ENCODE data around the gene ZNF438.
"Not testable (repeated sequence)": the region's sequence is repeated elsewhere in the genome, so short reads cannot be mapped to it uniquely, and the experiment has no call there.

Gene ZNF438

DNA sequence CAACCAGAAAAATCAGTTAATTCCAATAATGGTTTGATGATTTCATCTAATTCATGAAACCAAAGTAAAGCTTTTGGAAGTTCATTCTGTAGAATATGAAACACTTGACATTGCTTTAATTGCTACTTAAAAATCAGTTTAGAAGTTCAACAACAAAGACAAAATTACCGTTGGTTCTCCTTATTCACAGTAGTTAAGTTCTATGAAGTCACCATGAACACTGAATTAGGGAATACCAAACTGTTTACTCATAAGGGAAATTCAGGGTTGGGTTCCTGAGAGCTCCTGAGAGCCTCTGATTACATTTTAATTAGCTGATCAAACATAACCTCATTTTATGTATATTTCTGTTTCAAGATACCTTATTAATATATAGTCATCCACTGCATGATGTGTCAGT, 46.2 kb downstream of the ZNF438 start:
- no peak for DNase-seq (ENCODE audit: low read depth)

DNA sequence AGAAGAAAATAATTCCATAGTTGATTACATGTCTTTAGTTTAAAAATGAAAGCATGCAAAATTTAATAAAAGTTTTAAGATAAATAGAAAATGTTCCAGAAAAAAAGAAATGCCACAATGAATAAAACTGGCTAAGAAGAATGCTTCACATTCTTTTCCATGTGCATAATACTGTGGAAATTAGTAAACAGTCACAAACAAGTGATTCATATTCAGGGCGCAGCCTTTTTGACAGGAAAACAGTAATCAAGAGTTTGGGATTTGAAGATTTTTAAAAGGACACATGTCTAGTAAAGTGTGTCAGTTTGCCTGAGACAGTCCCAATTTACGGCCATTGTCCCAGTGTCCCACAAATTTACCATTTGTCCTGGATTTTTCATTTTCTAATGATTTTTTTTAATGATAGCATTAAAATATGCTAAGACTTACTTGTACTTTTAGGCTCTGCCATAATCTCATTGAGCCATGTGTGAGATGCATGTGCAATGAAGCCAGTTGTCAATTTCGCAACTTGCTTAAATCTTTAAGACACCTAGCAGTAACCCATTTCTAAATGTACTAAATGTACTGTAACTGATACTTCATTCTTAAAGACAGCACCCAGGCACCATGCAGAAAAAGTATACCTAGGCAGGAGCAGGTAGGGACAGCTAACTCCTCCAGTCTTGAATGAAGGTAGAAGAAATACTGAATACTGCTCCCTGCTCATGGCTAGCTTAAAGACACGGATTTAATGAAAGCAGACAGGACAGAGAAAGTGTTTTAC, 46.9 kb downstream of the ZNF438 start:
- no peak for DNase-seq (ENCODE audit: low read depth)

DNA sequence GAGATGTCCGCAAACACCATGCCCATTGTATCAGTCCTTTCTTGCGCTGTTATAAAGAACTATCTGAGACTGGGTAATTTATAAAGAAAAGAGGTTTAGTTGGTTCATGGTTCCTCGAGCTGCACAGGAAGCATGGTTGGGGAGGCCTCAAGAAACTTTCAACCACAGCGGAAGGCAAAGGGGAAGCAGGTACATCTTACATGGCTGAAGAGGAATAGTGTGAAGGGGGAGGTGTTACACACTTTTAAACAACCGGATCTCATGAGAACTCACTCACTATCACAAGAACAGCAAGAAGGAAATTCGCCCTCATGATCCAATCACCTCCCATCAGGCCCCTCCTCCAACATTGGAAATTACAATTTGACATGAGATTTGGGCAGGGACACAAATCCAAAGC, 48.5 kb downstream of the ZNF438 start:
- DNase-seq (ENCODE audit: low read depth) = not testable (repeated sequence)

DNA sequence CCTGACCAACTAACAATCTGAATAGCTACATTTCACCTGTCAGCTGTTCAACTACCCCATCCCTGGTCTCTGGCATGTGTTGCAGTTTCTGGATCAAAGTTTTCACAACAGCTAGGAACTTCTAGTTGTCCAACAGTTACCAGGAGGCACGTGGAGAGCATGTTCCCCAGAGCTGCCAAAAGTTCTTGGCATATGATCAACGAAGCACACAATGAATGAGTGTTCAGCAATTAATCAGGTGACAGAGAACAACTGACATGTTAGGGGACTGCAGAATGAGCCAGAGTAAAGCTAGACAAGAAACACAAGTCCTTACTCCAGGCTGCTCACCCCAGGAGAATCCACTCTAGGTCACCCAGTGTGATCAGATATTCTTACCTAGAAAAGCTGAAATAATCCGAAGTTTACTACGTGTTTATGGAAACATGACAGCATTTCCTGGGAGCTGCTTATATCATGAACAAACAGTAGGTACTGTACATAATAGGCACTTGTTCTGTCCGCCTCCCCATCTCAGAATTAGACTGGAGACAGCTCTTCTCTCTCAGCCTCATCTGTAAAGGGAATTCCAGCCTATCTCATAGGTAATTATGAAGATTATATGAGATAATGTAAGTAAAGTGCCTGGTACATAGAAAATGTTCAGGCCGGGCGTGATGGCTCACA, 50.6 kb downstream of the ZNF438 start:
- no peak for DNase-seq (ENCODE audit: low read depth)

DNA sequence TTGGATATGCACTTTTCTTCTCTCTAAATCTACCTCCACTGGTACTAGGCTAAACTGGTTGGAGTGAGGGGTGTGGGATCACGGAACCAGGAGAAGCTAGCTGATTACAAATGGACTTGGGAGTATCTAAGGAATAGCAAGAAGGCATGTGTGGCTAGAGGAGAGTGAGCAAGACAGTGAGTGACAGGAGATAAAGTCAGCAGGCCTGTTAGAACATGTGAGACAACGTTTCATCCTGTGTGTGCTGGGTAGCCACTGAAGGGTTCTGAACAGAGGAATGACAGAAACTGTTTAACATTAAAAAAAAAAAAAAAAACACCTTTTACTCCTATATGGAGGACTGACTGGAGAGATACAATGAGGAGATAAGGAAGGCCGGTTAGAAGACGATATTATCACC, 51.7 kb downstream of the ZNF438 start:
- DNase-seq (ENCODE audit: low read depth) = no peak

DNA sequence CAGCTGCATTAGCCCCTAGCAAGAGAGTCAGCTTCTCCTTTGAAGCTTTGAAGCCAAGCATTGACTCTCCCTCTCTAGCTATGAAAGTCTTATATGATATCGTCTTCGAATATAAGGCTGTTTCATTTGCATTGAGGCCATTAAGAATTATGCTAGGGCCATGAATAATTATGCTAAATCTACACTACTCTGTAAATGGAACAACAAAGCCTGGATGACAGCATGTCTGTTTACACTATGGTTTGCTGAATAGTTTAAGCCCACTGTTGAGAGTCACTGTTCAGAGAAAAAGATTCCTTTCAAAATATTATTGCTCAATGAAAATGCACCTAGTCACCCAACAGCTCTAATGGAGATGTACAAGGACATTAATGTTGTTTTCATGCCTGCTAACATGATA, 52.8 kb downstream of the ZNF438 start:
- no peak for DNase-seq (ENCODE audit: low read depth)

DNA sequence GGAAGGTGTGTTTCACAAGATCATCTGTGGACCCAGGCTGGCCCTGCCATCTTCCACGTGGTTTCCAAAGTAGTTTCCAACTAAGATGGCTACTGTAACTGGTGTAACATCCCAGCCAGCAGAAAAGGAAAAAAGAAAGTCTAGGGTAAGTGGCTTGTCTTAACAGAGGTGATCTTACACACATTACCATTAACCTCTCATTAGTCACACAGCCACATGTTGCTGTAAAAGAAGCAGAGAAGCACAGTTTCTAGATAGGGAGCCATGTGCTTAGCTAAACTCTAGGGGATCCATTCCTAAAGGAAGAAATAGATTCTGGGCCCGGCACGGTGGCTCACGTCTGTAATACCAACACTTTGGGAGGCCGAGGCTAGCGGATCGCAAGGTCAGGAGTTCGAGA, 54.3 kb downstream of the ZNF438 start:
- DNase-seq (ENCODE audit: low read depth) = no peak

DNA sequence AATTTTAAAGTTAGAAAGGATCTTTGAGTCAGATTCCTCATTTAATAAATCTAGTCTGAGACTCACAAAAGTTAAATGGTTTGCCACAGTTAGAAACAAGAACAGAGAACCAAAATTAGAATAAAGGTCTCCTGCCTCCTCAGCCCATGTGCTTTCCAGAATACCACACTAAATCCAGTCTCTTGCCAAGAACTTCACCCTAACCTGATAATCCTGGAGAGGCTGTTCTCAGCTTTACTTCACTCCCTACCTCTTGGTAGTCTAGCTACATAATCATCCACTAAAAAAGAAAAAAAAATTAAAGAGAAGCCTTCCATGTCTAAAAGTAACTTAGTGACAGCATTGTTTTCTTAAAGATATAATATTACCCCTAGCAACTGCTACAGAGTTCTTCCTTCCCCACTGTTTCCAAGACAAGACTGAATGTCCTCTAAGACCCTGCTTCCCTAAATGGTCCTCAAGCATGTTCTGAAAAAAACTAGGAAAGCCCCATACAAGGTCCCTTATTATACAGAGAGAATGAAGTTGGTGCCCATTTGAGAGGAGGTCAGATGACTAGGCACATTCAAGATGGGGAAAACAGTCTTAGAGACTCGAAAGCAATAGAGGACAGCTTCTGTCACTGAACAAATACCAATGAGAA, 56.8 kb downstream of the ZNF438 start:
- DNase-seq (ENCODE audit: low read depth) = no peak

DNA sequence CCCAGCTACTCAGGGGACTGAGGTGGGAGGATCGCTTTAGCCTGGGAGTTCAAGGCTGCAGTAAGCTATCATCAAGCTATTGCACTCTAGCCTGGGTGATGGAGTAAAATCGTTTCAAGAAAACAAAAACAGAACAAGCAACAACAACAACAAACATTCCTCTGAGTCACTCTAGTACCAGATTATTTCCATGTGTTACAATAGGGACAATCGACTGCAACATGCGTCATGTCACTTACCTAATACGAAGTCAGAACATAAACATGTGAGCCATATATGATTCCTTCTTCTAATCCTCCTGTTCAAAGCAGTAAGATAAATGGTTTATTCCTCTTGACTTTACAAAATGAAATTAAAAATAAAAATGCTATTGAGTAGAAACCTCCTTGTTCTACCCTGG, 57.3 kb downstream of the ZNF438 start:
- no peak for DNase-seq (ENCODE audit: low read depth)

DNA sequence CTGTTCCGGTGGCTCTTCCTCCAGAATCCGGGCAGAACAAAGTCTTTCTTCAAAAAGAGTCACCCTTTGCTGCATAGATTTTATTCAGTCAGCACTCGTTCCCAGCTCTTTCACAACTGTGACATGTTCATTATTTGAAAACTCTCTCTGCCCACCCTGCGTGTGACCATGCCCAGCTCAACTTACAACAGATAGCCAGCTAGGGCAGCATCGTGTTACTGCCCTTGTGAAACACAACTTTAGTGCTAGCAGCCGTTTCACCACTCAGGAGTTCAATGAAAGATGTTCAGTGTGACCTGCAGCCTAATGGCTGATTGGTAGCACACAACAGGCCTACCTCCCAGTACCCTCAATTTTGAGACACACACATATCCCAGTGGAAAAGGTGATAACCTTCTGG, 57.9 kb downstream of the ZNF438 start:
- no peak for DNase-seq (ENCODE audit: low read depth)

DNA sequence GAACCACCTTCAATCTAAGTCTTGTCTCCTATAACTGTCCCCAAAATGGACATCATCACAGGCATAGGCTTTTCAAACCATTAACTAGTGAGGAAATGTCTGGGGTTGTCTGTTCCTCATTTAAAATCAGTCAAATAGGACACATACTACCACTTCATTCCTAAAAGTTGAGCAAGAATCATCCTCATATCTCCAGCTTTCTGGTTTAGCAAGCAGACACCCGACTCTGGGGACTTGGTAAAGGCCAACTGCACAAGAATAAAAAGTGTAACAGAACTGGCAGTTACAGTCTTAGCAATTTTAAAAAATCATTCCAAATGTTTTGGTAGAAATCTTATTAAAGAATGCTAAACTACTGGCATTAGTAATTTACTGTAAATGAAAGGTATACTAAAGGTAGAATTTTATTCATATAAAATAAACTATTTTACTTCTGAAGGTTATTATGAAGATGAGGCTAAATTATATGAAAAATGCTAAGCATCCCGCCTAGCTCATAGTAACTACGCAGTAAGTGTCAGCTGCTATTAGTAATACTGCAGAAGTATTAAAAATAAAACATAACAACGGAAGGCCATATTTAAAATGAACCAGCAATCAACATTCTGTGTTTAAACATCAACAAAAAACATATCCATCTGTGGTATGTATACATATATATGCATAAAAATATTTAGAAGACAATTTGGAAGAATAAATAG, 60.8 kb downstream of the ZNF438 start:
- DNase-seq (ENCODE audit: low read depth) = no peak

DNA sequence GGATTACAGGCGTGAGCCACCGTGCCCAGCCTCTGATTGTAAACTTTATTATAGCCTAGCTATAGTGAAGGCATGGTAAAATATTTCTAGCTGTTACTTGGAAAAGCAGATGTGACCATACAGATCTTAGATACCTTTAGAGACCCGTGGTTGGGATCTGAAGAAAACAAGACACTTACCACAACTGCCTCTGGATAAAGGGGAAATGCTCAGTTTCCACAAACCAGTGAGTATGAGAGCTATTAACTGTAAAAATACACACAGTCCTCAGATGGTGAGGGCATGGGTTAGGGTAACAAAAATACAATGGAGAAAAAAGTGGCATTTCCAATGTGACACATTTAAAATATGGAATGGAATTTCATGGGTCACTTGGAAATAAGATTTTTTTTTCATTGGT, 63.0 kb downstream of the ZNF438 start:
- no peak for DNase-seq (ENCODE audit: low read depth)

DNA sequence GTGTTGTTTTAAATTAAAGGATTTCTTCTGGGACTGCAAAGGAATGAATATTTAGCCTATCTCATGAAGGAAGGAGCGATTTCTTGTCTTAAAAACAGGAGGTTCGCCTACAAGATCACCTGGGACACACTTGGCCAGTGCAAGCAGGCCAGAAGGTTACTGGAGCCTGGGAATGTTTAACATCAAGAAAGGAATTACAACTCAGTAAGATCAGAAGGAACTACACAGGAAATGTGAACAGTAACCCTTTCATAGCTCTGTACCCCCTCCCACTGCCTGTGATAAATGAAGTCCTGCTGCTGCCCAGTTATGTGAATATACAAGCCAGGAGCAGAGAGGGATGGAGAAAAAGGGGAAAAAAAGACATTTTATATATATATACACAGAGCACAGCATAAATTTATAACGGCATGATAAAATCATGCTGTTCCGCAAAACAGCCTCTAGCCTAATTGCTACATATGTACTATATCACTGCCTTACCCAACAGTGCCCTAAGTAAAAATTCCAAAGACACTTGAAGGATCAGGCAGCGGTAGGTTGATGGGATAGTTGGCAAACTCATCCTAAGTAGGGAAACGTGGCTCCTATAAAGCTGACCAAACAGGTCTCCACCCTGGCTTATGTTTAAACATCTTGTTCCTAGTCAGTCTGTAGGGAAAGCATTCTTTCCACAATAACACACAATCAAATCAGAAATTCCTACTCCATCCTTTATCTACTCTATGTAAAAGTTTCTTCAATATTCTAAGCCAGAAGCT, 63.8 kb downstream of the ZNF438 start:
- no peak for DNase-seq (ENCODE audit: low read depth)

DNA sequence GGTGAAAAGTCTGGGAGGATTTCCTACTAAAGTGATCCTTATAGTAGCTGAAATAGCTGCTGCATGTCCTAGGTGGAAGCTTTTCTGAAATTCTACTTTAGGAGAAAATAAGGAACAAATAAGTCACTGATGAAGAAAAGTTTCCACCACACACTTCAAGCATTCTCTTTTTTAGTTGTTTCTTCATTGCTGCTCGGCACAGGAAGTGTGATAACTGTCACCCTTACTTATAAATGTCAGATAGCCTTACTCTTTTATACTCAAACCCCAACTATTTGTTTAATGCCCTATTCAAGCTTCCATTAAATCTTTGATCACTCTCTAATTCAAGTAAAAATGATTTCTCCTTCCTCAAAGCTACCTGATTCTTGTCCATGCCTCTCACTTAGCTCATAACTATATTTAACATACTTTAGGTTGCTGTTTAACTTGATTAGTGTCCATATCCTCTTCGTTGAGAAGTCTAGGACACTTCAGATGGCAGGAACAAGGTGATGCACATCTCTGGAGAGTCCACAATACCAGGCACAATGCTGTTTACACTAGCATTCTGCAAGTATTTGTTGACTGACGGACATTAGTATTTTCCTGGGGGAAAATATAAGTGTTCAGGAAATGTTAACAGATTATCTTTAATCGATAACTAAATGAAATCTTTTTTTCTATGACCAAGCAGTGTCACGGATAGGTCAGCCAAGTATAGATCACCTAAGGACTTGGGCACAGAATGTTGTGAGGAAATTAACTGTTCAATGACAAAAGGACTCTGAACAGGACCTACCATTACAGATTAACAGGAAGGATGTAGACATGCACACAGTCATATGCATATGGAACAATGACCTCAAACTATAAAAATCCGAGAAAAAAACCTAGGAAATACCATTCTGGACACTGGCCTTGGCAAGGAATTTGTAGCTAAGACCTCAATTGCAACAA, 67.4 kb downstream of the ZNF438 start:
- no peak for DNase-seq (ENCODE audit: low read depth)

DNA sequence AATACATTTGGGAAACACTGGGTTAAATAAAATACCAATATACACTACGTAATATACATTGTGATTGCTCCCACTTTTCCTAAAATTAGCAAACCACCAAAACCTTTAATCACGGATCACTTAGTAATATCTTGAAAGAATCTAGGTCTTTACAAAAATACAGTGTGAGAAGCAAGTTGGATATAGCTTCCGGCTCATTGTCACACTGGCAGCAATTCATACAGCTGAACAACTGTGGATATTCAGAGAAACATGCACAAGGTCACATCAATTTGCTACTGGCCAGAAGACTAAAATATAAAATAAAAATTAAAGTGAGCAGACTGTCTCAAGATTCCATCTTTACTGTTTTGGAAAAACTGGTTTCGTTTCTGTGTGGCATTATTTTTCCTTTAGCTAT, 69.1 kb downstream of the ZNF438 start:
- DNase-seq (ENCODE audit: low read depth) = no peak

DNA sequence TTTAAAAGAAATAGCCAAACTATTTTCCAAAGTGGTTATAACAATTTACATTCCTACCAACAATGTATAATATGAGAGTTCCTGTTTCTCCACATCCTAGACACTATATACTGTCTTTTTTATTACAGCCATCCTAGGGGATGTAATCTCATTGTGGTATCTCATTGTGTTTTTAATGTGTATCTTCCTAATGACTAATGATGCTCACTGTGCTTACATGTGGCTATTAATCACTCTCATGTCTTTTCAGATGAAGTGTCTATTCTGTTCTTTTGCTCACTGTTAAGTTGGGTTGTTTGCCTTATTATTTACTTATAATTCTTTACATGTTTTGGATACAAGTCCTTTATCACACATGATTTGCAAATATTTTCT, 71.8 kb downstream of the ZNF438 start:
- no peak for DNase-seq (ENCODE audit: low read depth)

DNA sequence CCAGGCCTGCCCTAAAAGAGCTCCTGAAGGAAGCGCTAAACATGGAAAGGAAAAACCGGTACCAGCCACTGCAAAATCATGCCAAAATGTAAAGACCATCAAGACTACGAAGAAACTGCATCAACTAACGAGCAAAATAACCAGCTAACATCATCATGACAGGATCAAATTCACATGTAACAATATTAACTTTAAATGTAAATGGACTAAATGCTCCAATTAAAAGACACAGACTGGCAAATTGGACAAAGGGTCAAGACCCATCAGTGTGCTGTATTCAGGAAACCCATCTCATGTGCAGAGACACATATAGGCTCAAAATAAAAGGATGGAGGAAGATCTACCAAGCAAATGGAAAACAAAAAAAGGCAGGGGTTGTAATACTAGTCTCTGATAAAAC, 82.4 kb downstream of the ZNF438 start:
- not testable (repeated sequence) for DNase-seq (ENCODE audit: low read depth)

DNA sequence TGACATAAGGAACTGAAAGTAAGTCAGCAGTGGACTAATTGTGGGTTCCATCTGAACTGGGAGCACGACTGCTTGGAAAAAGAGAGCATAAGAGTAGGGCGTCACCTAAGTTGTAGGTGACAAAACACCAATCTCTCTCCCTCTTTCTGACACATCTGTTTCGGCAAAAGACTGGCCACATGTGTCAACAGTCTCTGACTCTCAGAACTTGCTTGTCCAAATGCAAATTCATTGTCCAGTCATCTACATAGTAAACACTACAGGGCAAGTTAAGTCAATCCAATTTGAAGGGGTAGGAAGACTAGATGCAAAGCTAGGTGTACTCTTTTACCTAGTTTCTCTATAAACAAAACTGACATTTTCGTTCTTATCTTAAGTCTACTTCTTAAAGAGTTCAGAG, 87.7 kb downstream of the ZNF438 start:
- no peak for DNase-seq (ENCODE audit: low read depth)

DNA sequence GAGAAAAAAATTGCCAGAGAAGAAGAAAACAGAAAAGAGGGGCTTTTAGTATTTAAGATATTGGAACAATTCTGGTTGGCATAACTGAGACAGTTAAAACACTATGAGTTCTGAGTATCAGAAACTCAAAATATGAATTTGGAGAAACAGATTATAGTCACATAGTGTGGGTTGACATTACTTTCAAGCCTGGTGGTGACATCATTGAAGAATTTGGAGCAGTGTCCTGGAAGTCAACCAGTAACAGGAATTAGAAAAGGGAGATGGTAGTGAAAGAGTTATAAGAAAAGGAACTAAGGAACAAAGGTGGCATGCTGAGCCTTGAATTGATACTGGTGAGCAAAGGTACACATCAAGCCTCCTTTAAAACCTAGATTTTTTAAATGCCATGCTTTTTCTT, 88.2 kb downstream of the ZNF438 start:
- no peak for DNase-seq (ENCODE audit: low read depth)

DNA sequence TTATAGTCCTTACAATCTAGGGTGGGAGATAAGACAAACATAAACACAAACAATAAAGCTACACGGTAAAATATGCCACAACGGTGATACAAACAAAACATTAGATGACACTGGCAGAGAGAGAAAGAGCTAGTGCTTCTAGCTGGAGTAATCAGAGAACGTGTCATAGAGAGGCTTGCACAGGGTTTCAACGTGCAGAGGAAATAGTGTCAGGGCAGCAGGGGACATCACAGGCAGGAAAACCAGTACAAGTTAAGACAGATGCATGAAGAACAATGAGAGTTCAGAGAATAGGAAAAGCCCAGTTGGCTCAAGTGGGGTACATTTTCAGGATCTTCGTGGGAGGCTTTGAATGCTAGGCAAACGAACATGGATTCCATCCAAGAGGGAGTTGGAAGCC, 91.4 kb downstream of the ZNF438 start:
- no peak for DNase-seq (ENCODE audit: low read depth)

DNA sequence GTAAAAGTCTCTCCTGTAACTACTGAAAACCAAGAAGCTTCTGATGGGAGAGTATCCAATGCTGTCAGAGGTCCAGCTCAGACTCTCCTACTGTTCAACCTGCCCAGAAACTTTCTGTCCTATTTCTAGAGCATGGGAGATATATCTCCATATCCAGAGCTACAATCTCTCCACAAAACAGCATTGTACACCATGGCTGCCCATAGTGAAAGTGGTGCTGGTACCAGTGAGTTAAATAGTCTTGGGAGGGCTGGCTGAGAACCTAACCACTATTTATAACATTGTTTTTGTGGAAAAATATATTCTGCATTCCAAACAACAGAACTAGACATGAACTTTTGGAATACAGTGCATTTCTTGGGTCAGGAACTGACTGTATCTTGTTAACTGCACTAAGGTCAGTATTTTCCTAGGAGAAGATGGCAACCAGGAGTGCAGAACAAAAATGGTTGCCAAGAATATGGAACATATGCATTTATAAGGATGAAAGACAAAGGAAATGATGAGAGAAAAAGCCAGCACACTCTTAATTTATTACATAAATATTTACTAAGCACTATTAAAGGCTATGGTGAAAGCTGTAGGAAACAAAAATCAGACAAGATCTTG, 91.9 kb downstream of the ZNF438 start:
- no peak for DNase-seq (ENCODE audit: low read depth)

Measured in stimulated activated CD8-positive, alpha-beta memory T cell treated with anti-CD3 and anti-CD28 coated beads, Interleukin-12 subunit alpha, Interleukin-12 subunit beta, amount 100 ng/mL, for 1 hour (primary cell).